Natural killer cell treated with Interleukin-12 subunit alpha and Interleukin-12 subunit beta and Interleukin-15 and Interleukin-18, amount 100 ng/mL, for 72 hours (primary cell): Measurements from ENCODE around the gene ASB3. TPM values are rescaled to one million over a fixed set of nuclear protein-coding genes. Genes with fewer than 3 reads are reported as not detected.

Experiments
- ATAC-seq, 2 donors: fragments of 150-1000 bp; cut with Tn5 transposase in 1 of 2; sonication (Bioruptor Pico), chemical (Tn5 transposase) in 1 of 2; 2 replicates each; pipeline ENCODE4 v1.10.0; 2021
- DNase-seq: peaks from one replicate; pipeline ENCODE4 v3.0.0; 2022; ENCODE audit warnings: low spot score
- H3K27ac Mint-ChIP-seq, 2 donors: 1 replicate in 1 of 2; 2 replicates in 1 of 2; pipeline ENCODE4 v1.8.0; 2022; ENCODE audit warnings: mixed read lengths in 2 of 2, mild to moderate bottlenecking in 1 of 2, moderate library complexity in 1 of 2
- H3K27me3 Mint-ChIP-seq, 2 donors: 1 replicate in 1 of 2; 2 replicates in 1 of 2; pipeline ENCODE4 v1.8.0; 2022; ENCODE audit warnings: mixed read lengths in 2 of 2
- H3K36me3 Mint-ChIP-seq: one replicate; pipeline ENCODE4 v1.8.0; 2022; ENCODE audit warnings: mixed read lengths
- H3K4me1 Mint-ChIP-seq, 2 donors: 1 replicate in 1 of 2; 2 replicates in 1 of 2; pipeline ENCODE4 v1.8.0; 2022; ENCODE audit warnings: low read depth in 2 of 2, mixed read lengths in 2 of 2, mild to moderate bottlenecking in 1 of 2
- H3K4me3 Mint-ChIP-seq: one replicate; pipeline ENCODE4 v1.8.0; 2022; ENCODE audit warnings: mixed read lengths
- H3K9me3 Mint-ChIP-seq: 2 replicates; pipeline ENCODE4 v1.8.0; 2022; ENCODE audit warnings: mixed read lengths
- total RNA-seq, 2 donors: library from RNA; stranded (reverse); gene quantifications; one replicate each; pipeline ENCODE4 v1.2.3, GENCODE V29; 2022

The ASB3 gene
- total RNA-seq, 2 donors from 2014 or later: 18.9 to 29.1 TPM

DNA sequence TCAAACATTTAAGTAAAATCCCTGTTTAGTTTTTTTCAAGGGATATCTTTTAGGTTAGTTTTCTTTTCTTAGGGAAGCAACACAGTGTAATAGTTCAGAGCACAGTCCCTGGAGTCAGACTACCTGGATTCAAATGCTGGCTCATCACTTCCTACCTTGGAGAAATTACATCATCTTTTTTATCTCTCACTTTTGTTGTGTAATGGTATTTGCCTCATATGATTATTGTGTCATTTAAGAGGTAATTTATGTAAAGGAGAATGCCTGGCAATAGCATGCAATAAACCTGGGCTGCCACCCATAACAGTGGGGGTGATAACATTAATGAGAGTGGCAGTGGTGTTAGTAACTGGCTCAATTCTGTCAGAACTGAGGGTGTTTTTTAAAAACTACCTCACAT, 26.4 kb upstream of the ASB3 start:
- no peak for DNase-seq
- no peak for ATAC-seq
- Mint-ChIP-seq H3K9me3 (no peaks in the 10 kb centered on the region), H3K27me3 (no peaks in the 10 kb centered on the region), H3K4me1 (no peaks in the 10 kb centered on the region), H3K36me3 (peaks cover 25% of the 10 kb centered on the region), H3K27ac (no peak overlapping the region), H3K4me3 (no peak overlapping the region)

DNA sequence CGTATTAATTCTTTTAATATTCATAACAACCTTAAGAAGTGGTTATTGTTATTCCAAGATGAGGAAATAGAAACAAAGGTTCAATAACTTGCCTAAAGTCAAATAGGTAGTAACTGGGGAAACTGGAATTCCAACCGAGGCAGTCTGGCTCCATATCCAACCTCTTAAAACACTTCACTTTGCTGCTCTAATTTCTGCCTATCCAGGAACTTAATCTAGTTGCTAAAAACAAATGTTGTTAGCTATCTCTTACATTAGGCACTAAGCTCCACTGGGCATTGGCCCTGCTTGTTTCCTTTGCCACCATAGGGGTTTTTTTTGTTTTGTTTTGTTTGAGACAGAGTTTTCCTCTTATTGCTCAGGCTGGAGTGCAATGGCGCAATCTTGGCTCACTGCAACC, 24.8 kb upstream of the ASB3 start:
- no peaks in the 10 kb centered on the region for H3K4me1 Mint-ChIP-seq
- no peaks in the 10 kb centered on the region for H3K9me3 Mint-ChIP-seq
- H3K27ac Mint-ChIP-seq: no peak overlapping the region
- ATAC-seq (no peak), DNase-seq (no peak)
- H3K4me3 Mint-ChIP-seq: no peak overlapping the region
- H3K36me3 Mint-ChIP-seq: peaks cover 26% of the 10 kb centered on the region
- no peaks in the 10 kb centered on the region for H3K27me3 Mint-ChIP-seq

DNA sequence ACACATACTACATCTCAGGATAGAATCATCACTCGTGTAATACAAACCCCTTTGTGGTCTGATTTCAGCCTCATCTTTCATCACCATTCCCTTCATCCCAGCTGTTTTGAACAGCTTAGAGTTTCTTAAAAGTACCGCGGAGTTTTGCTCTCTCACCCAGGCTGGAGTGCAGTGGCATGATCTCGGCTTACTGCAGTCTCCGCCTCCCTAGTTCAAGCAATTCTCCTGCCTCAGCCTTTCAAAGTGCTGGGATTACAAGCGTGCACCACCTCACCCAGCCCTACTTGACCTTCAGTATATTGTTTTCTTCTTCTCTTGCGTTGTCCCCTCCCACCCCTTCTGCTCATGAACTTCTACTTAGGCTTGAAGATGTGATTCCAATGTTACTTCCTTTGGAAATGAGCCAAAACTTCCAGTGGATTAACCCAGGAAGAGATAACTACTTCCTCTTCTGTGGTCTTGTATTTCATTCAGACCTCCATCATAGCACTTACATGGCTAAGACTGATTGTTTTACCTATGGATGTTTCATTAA, 15.9 kb upstream of the ASB3 start:
- no peaks in the 10 kb centered on the region for H3K27me3 Mint-ChIP-seq
- H3K27ac Mint-ChIP-seq: no peak overlapping the region
- H3K4me1 Mint-ChIP-seq: peaks cover 0 to 2% of the 10 kb centered on the region in 2 donors

DNA sequence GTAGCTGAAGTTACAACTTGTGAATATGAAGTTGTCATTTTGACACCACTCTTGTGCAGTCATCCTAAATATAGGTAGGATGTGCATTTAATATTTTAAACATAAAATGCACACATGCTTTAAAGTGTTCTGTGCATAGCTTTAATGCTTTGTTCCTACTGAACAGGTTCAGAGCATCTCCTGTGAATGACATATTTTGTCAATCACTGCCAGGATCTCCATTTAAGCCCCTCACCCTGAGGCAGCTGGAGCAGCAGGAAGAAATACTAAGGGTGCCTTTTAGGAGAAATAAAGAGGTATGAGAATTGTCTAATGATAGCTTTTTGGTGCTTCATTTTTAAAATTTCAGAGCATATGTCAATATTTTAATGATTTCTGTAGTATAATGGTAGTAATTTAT, 14.8 kb upstream of the ASB3 start:
- Mint-ChIP-seq H3K36me3 (peaks cover 21% of the 10 kb centered on the region), H3K4me3 (no peak overlapping the region)
- ATAC-seq: no peak

More for the DNA sequence above, 15.9 kb upstream of the ASB3 start:
- DNase-seq (no peak), ATAC-seq (no peak)
- Mint-ChIP-seq H3K4me3 (no peak overlapping the region), H3K36me3 (peaks cover 28% of the 10 kb centered on the region), H3K9me3 (no peaks in the 10 kb centered on the region)

DNA sequence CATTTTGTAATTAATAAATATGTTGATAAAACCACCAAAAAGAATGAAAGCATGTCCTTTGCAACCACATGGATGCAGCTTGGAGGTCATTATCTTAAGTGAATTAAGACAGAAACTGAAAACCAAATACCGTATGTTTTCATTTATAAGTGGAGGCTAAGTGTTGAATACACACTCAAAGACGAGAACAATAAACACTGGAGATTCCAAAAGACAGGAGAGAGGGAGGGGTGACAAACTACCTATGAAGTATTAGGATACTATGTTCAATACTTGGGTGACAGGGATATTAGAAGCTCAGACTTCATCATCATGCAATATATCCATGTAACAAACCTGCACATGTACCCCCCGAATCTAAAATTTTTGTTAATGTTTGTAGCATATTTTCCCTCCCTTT, 7.1 kb upstream of the ASB3 start:
- Mint-ChIP-seq H3K4me1 (no peaks in the 10 kb centered on the region), H3K27me3 (no peaks in the 10 kb centered on the region), H3K9me3 (no peaks in the 10 kb centered on the region), H3K36me3 (no peaks in the 10 kb centered on the region), H3K27ac (no peak overlapping the region), H3K4me3 (no peak overlapping the region)
- ATAC-seq: no peak
- DNase-seq: no peak

More for the DNA sequence above, 14.8 kb upstream of the ASB3 start:
- H3K4me1 Mint-ChIP-seq: peaks cover 0 to 2% of the 10 kb centered on the region in 2 donors
- H3K9me3 Mint-ChIP-seq: no peaks in the 10 kb centered on the region
- no peak for DNase-seq
- no peak overlapping the region for H3K27ac Mint-ChIP-seq
- no peaks in the 10 kb centered on the region for H3K27me3 Mint-ChIP-seq

DNA sequence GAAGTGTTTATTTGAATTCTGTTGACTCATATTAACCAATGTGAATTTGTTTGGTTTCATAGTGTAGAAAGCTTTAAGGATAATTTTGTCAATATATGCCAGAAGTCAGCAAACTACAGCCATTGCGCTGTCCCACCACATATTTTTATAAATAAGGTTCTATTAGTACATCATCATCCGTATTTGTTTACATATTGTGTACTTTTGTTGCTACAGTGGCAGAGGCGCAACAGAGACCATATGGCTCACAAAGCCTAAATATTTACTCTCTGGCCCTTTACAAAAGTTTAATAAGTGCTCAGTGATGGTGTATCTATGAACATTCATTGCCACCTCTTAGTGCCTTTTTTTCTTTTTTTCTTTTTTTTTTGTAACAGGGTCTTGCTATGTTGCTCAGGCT, 6.5 kb upstream of the ASB3 start:
- no peak for ATAC-seq
- no peaks in the 10 kb centered on the region for H3K9me3 Mint-ChIP-seq
- DNase-seq: no peak
- peaks cover 2 to 4% of the 10 kb centered on the region in 2 donors for H3K4me1 Mint-ChIP-seq
- no peak overlapping the region for H3K27ac Mint-ChIP-seq
- H3K27me3 Mint-ChIP-seq: no peaks in the 10 kb centered on the region
- H3K36me3 Mint-ChIP-seq: no peaks in the 10 kb centered on the region
- H3K4me3 Mint-ChIP-seq: no peak overlapping the region

DNA sequence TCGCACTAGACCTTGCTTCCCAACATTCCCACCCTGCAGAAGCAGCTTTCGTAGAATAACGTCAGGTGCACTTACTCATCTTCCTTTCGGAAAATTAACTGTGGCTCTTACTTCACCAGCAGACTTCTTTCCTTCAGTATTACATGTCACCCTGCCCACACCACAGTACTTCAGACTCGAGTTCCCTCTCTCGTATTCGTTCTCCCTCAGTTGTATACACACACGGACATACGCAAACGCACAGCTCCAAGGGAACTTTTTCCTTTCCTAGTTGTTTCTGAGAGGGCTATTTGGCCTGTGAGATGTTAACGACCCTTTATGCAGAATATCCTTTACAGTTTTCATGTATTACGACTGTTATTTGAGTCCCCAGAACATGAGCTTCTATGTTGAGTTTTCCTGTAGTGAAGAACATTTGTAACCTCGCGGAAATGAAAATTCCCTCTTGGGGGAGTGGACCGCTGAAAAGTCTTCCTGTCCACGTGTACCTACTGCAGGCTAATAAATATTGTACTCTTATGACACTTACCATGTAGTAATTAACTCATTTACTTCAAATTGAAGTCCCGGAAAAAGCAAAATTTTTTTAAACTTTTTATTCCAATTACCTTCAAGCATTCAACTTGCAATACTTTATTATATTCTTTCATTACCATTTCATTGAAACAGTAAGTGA, 999 bp upstream of the ASB3 start:
- ATAC-seq: no peak
- H3K9me3 Mint-ChIP-seq: no peaks in the 10 kb centered on the region

DNA sequence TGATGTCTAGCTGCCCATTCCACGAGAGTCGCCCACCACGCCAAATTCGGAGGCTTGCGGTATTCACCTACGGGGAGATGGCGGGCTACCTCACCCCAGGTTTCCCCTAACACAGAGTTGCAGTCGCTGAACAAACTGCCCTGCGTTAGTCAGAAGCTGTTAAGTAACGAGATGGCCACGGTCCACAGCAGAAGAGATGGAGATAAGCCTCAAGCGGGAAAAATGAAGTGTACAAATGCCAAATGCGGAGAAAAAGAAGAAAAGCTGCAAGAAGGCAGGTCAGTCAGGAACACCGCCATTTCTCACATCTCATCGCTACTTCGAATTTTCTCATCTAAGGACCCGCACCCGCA, 425 bp downstream of the ASB3 start:
- ATAC-seq: peak; percentile 48 to 56
- Mint-ChIP-seq H3K27me3 (no peaks in the 10 kb centered on the region), H3K4me1 (peaks cover 28 to 41% of the 10 kb centered on the region in 2 donors), H3K27ac (peak overlapping the region; percentile 92 to 95), H3K36me3 (peaks cover 8% of the 10 kb centered on the region), H3K9me3 (no peaks in the 10 kb centered on the region), H3K4me3 (peak overlapping the region; percentile 100)
- no peak for DNase-seq

More for the DNA sequence above, 999 bp upstream of the ASB3 start:
- Mint-ChIP-seq H3K4me3 (peak overlapping the region; percentile 100), H3K27ac (peak overlapping the region; percentile 92 to 95), H3K4me1 (peaks cover 23 to 41% of the 10 kb centered on the region in 2 donors), H3K36me3 (peaks cover 8% of the 10 kb centered on the region), H3K27me3 (no peaks in the 10 kb centered on the region)
- no peak for DNase-seq

DNA sequence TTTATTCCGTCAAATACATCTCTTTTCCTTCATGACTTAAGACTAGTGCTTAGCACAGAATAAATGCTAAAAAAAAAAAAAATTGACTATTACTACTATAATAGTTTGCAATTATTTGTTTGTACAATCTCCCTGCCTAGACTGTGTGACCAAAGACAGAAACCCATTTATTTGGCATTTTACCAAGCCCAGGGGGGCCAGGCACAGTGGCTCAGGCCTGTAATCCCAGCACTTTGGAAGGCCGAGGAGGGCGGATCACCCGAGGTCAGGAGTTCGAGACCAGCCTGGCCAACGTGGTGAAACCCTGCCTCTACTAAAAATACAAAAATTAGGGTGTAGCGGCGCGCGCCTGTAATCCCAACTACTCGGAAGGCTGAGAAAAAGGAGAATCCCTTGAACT, 1.4 kb downstream of the ASB3 start:
- ATAC-seq (no peak), DNase-seq (no peak)
- Mint-ChIP-seq H3K36me3 (peaks cover 8% of the 10 kb centered on the region), H3K9me3 (no peaks in the 10 kb centered on the region), H3K4me1 (peaks cover 28 to 41% of the 10 kb centered on the region in 2 donors), H3K27ac (peak overlapping the region; percentile 92 to 95), H3K27me3 (no peaks in the 10 kb centered on the region), H3K4me3 (peak overlapping the region; percentile 100)

DNA sequence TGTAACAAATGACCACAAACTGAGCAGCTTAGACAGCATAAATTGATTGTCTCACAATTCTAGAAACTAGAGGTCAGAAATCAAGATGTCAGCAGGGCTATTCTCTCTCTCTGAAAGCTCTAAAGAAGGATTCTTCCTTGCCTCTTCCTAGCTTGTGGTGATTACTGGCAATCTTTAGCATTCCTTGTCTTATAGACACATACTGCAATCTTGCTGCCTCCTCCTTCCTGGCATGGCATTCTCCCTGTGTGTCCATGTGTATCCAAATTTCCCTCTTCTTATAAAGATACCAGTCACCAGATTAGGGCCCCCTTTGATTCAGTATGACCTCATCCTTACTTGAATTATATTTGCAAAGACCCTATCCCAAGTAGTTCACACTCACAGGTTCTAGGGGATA, 2.3 kb downstream of the ASB3 start:
- H3K27ac Mint-ChIP-seq: peak overlapping the region; percentile 1 to 92
- H3K9me3 Mint-ChIP-seq: no peaks in the 10 kb centered on the region
- H3K4me3 Mint-ChIP-seq: peak overlapping the region; percentile 100
- H3K27me3 Mint-ChIP-seq: no peaks in the 10 kb centered on the region
- H3K4me1 Mint-ChIP-seq: peaks cover 28 to 48% of the 10 kb centered on the region in 2 donors
- no peak for ATAC-seq
- no peak for DNase-seq
- H3K36me3 Mint-ChIP-seq: peaks cover 15% of the 10 kb centered on the region

DNA sequence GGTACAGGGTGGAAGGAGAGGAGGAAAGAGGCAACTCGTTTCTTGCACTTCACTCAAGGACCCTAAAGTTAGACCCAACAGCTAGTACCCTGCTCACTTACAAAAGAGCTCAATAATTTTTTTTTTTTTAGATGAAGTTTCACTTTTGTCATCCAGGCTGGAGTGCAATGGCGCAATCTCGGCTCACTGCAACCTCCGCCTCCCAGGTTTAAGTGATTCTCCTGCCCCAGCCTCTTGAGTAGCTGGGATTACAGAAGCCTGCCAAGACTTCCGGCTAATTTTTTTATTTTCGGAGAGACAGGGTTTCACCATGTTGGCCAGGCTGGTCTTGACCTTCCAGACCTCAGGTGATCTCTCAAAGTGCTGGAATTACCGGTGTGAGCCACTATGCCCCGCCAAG, 4.1 kb downstream of the ASB3 start:
- no peaks in the 10 kb centered on the region for H3K9me3 Mint-ChIP-seq
- DNase-seq (no peak), ATAC-seq (no peak)
- H3K4me1 Mint-ChIP-seq: peaks cover 32 to 46% of the 10 kb centered on the region in 2 donors
- H3K36me3 Mint-ChIP-seq: peaks cover 18% of the 10 kb centered on the region
- no peak overlapping the region for H3K27ac Mint-ChIP-seq
- no peak overlapping the region for H3K4me3 Mint-ChIP-seq
- H3K27me3 Mint-ChIP-seq: no peaks in the 10 kb centered on the region

DNA sequence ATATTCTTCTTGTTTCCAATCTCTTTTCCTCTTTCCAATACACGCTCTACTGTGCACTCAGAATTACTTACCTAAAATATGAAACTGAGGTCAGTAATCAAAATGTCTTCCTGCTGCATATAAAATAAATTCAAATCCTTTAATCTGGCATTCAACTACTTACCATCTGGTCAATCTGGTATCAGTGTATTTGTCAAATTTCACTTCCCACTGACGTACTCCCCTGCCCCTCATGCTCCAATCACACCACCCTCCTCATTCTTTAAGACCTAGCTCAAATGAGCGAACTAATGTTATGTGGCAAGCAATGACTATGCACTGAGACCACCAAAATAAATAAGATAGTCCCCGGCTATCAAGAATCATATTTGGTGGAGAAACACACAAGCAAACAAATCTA, 6.7 kb downstream of the ASB3 start:
- H3K4me1 Mint-ChIP-seq: peaks cover 29 to 36% of the 10 kb centered on the region in 2 donors
- H3K27me3 Mint-ChIP-seq: no peaks in the 10 kb centered on the region
- H3K4me3 Mint-ChIP-seq: no peak overlapping the region
- DNase-seq (no peak), ATAC-seq (no peak)
- H3K9me3 Mint-ChIP-seq: no peaks in the 10 kb centered on the region
- peaks cover 17% of the 10 kb centered on the region for H3K36me3 Mint-ChIP-seq
- no peak overlapping the region for H3K27ac Mint-ChIP-seq

DNA sequence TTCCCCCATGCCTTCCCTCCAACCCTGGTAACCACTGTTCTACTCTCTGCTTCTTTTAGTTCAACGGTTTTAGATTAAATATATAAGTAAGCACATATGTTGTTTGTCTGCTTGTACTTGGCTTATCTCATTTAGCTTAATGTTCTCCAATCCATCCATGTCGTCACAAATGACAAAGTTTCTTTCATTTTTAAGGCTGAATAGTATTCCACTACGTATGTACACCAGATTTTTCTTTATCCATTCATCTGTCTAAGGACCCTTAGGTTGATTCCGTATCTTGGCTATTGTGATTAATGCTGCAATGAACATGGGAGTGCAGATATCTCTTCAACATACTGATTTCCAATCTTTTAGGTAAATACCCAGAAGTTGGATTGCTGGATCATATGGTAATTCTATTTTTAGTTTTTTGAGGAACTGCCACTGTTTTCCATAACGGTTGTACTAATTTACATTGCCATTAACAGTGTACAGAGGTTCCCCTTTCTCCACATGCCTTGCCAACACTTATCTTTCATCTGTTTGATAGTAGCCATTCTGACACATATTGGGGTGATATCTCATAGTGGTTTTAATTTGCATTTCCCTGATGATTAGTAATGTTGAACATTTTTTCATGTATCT, 8.1 kb downstream of the ASB3 start:
- ATAC-seq (no peak), DNase-seq (no peak)
- no peak overlapping the region for H3K27ac Mint-ChIP-seq
- no peaks in the 10 kb centered on the region for H3K27me3 Mint-ChIP-seq
- no peaks in the 10 kb centered on the region for H3K9me3 Mint-ChIP-seq
- peaks cover 17% of the 10 kb centered on the region for H3K36me3 Mint-ChIP-seq
- H3K4me3 Mint-ChIP-seq: no peak overlapping the region
- peaks cover 20 to 26% of the 10 kb centered on the region in 2 donors for H3K4me1 Mint-ChIP-seq

DNA sequence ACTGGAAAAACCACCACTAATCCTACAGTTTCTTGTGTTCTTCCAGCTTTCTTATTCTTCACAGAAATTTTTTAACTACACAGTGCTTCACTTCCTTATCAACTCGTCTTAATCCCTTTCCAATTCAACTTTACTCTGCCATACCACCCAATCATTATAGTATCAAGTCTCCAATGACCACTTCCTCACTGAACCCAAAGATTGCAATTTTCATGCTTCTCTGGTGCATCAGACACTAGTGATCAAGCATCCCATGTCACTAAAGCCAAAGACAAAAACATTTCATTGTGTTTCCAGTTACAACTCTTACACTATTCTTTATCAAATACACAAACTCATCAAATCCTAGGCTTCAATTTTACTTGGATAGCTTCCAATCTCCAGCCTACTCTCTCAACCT, 9.6 kb downstream of the ASB3 start:
- DNase-seq (no peak), ATAC-seq (no peak)
- H3K27ac Mint-ChIP-seq: peak overlapping the region in 1 of 2 donors; percentile 8
- peaks cover 17% of the 10 kb centered on the region for H3K36me3 Mint-ChIP-seq
- no peak overlapping the region for H3K4me3 Mint-ChIP-seq
- peaks cover 19 to 21% of the 10 kb centered on the region in 2 donors for H3K4me1 Mint-ChIP-seq
- H3K27me3 Mint-ChIP-seq: no peaks in the 10 kb centered on the region
- H3K9me3 Mint-ChIP-seq: no peaks in the 10 kb centered on the region
